A549 (cell line): ENCODE data around the gene MOV10.

ENCODE experiments used
- ESRRA ChIP-seq: fragments of 150-350 bp; IDR thresholded peaks from 2 replicates; pipeline ENCODE4 v1.6.1; 2014; ENCODE audit warnings: mild to moderate bottlenecking, low read length, borderline replicate concordance
- JUNB ChIP-seq: fragments of >200 bp; sonication (Bioruptor Twin); formaldehyde crosslinking; IDR thresholded peaks from 2 replicates; pipeline ENCODE4 v1.6.1; 2016
- MAFK ChIP-seq: fragments of 450-650 bp; IDR thresholded peaks from 2 replicates; pipeline ENCODE4 v1.6.1; 2014; ENCODE audit not compliant: partially characterized antibody
- RAD21 ChIP-seq, 2 experiments: fragments of >200 bp in 1 of 2; sonication (Bioruptor Twin) in 1 of 2; formaldehyde crosslinking in 1 of 2; IDR thresholded peaks in 1 of 2; conservative IDR thresholded peaks in 1 of 2; 2 replicates in 1 of 2; 3 replicates in 1 of 2; pipeline ENCODE4 v1.6.1; 2012 to 2018; ENCODE audit warnings: inconsistent platforms in 1 of 2
- RFX5 ChIP-seq: fragments of 450-650 bp; IDR thresholded peaks from 2 replicates; pipeline ENCODE4 v1.7.1; 2014; ENCODE audit warnings: antibody characterized with exemption, mild to moderate bottlenecking, moderate library complexity
- SMC3 ChIP-seq: fragments of >200 bp; sonication (Bioruptor Twin); formaldehyde crosslinking; IDR thresholded peaks from 3 replicates; pipeline ENCODE4 v1.6.1; 2018; ENCODE audit warnings: inconsistent platforms
- TF ChIP-seq, protein P1 (sequence below): fragments of >200 bp; sonication (Bioruptor Twin); formaldehyde crosslinking; IDR thresholded peaks from 3 replicates; pipeline ENCODE4 v1.5.1; 2016
- TF ChIP-seq, protein P2 (sequence below): fragments of >200 bp; sonication (Bioruptor Twin); formaldehyde crosslinking; IDR thresholded peaks from 3 replicates; pipeline ENCODE4 v1.6.1; 2016

DNA sequence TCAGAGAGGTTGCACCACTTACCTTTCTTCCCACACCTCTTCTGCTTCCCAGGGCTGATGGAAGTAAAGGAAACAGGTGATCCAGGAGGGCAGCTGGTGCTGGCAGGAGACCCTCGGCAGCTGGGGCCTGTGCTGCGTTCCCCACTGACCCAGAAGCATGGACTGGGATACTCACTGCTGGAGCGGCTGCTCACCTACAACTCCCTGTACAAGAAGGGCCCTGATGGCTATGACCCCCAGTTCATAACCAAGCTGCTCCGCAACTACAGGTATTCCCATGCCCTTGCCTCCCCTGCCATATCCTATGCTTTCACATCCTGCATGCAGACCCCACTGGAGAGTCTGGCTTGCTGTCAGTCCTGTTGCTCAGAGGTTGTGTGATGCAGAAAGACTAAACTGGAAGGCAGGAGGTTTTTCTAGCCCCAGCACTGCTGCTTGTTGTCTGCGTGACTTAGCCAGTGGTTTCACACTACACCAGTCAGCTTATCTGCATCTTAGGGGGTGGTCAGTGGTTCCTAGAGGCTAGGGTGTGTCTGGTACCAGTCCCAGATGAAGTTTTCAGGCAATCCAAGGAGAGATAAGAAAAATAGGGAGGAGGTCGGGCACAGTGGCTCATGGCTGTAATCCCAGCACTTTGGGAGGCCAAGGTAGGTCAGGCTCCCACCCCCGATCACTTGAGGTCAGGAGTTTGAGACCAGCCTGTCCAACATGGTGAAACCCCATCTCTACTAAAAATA, 22.3 kb downstream of the MOV10 start:
- TF ChIP-seq, protein P1, sequence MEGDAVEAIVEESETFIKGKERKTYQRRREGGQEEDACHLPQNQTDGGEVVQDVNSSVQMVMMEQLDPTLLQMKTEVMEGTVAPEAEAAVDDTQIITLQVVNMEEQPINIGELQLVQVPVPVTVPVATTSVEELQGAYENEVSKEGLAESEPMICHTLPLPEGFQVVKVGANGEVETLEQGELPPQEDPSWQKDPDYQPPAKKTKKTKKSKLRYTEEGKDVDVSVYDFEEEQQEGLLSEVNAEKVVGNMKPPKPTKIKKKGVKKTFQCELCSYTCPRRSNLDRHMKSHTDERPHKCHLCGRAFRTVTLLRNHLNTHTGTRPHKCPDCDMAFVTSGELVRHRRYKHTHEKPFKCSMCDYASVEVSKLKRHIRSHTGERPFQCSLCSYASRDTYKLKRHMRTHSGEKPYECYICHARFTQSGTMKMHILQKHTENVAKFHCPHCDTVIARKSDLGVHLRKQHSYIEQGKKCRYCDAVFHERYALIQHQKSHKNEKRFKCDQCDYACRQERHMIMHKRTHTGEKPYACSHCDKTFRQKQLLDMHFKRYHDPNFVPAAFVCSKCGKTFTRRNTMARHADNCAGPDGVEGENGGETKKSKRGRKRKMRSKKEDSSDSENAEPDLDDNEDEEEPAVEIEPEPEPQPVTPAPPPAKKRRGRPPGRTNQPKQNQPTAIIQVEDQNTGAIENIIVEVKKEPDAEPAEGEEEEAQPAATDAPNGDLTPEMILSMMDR = no peak
- TF ChIP-seq, protein P2, sequence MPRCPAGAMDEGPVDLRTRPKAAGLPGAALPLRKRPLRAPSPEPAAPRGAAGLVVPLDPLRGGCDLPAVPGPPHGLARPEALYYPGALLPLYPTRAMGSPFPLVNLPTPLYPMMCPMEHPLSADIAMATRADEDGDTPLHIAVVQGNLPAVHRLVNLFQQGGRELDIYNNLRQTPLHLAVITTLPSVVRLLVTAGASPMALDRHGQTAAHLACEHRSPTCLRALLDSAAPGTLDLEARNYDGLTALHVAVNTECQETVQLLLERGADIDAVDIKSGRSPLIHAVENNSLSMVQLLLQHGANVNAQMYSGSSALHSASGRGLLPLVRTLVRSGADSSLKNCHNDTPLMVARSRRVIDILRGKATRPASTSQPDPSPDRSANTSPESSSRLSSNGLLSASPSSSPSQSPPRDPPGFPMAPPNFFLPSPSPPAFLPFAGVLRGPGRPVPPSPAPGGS = no peak
- no peak for TF ChIP-seq RAD21 (conservative IDR thresholded peaks at IDR 0.05 in 1 of 2, IDR thresholded peaks at IDR 0.05 in 1 of 2)
- no peak for TF ChIP-seq ESRRA
- no peak for TF ChIP-seq MAFK
- TF ChIP-seq JUNB = no peak
- TF ChIP-seq RFX5 = no peak
- TF ChIP-seq SMC3 = no peak
